Muscle of leg (tissue), 11 donors: ENCODE data around the gene CD160. TPM values are rescaled to one million over a fixed set of nuclear protein-coding genes. Genes with fewer than 3 reads are reported as not detected.

ENCODE experiments used
- DNase-seq: peaks from one replicate; pipeline ENCODE4 v3.0.0; 2013
- H3K27ac ChIP-seq: one replicate; pipeline ENCODE4 v1.5.1; 2013; ENCODE audit warnings: mild to moderate bottlenecking, low read length, control low read depth
- H3K27me3 ChIP-seq: one replicate; pipeline ENCODE4 v1.6.1; 2013; ENCODE audit warnings: low read length; ENCODE audit not compliant: control insufficient read depth, insufficient read depth
- H3K36me3 ChIP-seq: one replicate; pipeline ENCODE4 v1.6.1; 2013; ENCODE audit warnings: low read length; ENCODE audit not compliant: control insufficient read depth, insufficient read depth
- H3K4me1 ChIP-seq: one replicate; pipeline ENCODE4 v1.6.1; 2013; ENCODE audit warnings: low read length; ENCODE audit not compliant: control insufficient read depth, insufficient read depth
- H3K4me3 ChIP-seq: one replicate; pipeline ENCODE4 v1.5.1; 2013; ENCODE audit warnings: low read length, control low read depth
- H3K9me3 ChIP-seq: replicated peaks from 2 replicates; pipeline ENCODE4 v1.6.1; 2013; ENCODE audit warnings: low read depth, low read length; ENCODE audit not compliant: control insufficient read depth
- WGBS: methylation state at CpG from one replicate; pipeline ENCODE4 v1.1.5; 2013; ENCODE audit warnings: missing lambda C conversion rate; ENCODE audit not compliant: insufficient coverage; 5-methylcytosine and 5-hydroxymethylcytosine counted together
- polyA plus RNA-seq, 8 donors: library from polyadenylated mRNA; unstranded; fragments of 120-200 nt; gene quantifications; one replicate each; pipeline versions ENCODE4 v1.2.1 to v1.2.3, GENCODE V29; 2013; ENCODE audit warnings: inconsistent platforms in 1 of 8, low replicate concordance in 1 of 8; ENCODE audit not compliant: insufficient read length in 8 of 8, insufficient read depth in 1 of 8
- total RNA-seq: library from RNA; stranded (reverse); fragments of 120-200 nt; gene quantifications from one replicate; pipeline ENCODE4 v1.2.4, GENCODE V29; 2013

The CD160 gene
- total and polyA plus RNA-seq, 9 donors, result 0.09 to 0.95 (median 0.79) TPM

- Histone ChIP-seq H3K9me3 (no peaks in the 10 kb centered on the region), H3K27me3 (no peaks in the 10 kb centered on the region), H3K4me3 (no peak overlapping the region), H3K36me3 (peaks cover 6% of the 10 kb centered on the region), H3K27ac (no peak overlapping the region), H3K4me1 (no peaks in the 10 kb centered on the region)
- WGBS, result no CpG with 5 or more reads among the region's 1 CpG
- no peak for DNase-seq
These were observed 51.8 kb downstream of the CD160 start for GRCh38 chr1:145771056-145771455.

GRCh38 chr1:145773423-145773822 lies 54.1 kb downstream of the CD160 start:
- Histone ChIP-seq H3K27me3 (no peaks in the 10 kb centered on the region), H3K4me1 (no peaks in the 10 kb centered on the region), H3K9me3 (no peaks in the 10 kb centered on the region), H3K36me3 (peaks cover 6% of the 10 kb centered on the region), H3K4me3 (no peak overlapping the region), H3K27ac (no peak overlapping the region)
- WGBS, result no CpG with 5 or more reads among the region's 1 CpG
- DNase-seq, result no peak

- no peaks in the 10 kb centered on the region for H3K4me1 ChIP-seq
- peaks cover 4% of the 10 kb centered on the region for H3K36me3 ChIP-seq
- no peaks in the 10 kb centered on the region for H3K27me3 ChIP-seq
- H3K27ac ChIP-seq, result no peak overlapping the region
- no peaks in the 10 kb centered on the region for H3K9me3 ChIP-seq
- WGBS, result no CpG with 5 or more reads among the region's 1 CpG
- peak; percentile 8 for DNase-seq
- no peak overlapping the region for H3K4me3 ChIP-seq
These were observed 58.3 kb downstream of the CD160 start for GRCh38 chr1:145777357-145778145.

- WGBS, result no CpG with 5 or more reads among the region's 1 CpG
- Histone ChIP-seq H3K4me3 (no peak overlapping the region), H3K36me3 (peaks cover 4% of the 10 kb centered on the region), H3K9me3 (no peaks in the 10 kb centered on the region), H3K27ac (no peak overlapping the region), H3K4me1 (no peaks in the 10 kb centered on the region), H3K27me3 (no peaks in the 10 kb centered on the region)
- DNase-seq, result no peak
These were observed 58.8 kb downstream of the CD160 start for GRCh38 chr1:145778146-145778540.

GRCh38 chr1:145782272-145783099 lies 63.2 kb downstream of the CD160 start:
- H3K4me3 ChIP-seq, result no peak overlapping the region
- no peaks in the 10 kb centered on the region for H3K27me3 ChIP-seq
- no peak overlapping the region for H3K27ac ChIP-seq
- WGBS, result no CpG with 5 or more reads among the region's 10 CpGs
- no peaks in the 10 kb centered on the region for H3K9me3 ChIP-seq
- no peaks in the 10 kb centered on the region for H3K4me1 ChIP-seq
- DNase-seq, result peak; percentile 70
- peaks cover 7% of the 10 kb centered on the region for H3K36me3 ChIP-seq

GRCh38 chr1:145784409-145784808 lies 65.1 kb downstream of the CD160 start:
- Histone ChIP-seq H3K9me3 (no peaks in the 10 kb centered on the region), H3K27ac (no peak overlapping the region), H3K36me3 (peaks cover 11% of the 10 kb centered on the region), H3K4me3 (no peak overlapping the region), H3K27me3 (no peaks in the 10 kb centered on the region), H3K4me1 (no peaks in the 10 kb centered on the region)
- WGBS, result no CpG with 5 or more reads among the region's 3 CpGs
- no peak for DNase-seq

- WGBS, result 100% methylated on average over 1 of the region's 1 CpG
- H3K27me3 ChIP-seq, result no peaks in the 10 kb centered on the region
- H3K4me3 ChIP-seq, result no peak overlapping the region
- peaks cover 11% of the 10 kb centered on the region for H3K36me3 ChIP-seq
- H3K27ac ChIP-seq, result no peak overlapping the region
- no peak for DNase-seq
- no peaks in the 10 kb centered on the region for H3K9me3 ChIP-seq
- no peaks in the 10 kb centered on the region for H3K4me1 ChIP-seq
These were observed 66.2 kb downstream of the CD160 start for GRCh38 chr1:145785547-145785946.

GRCh38 chr1:145786271-145786670 lies 67.0 kb downstream of the CD160 start:
- H3K27ac ChIP-seq, result no peak overlapping the region
- no CpG with 5 or more reads among the region's 1 CpG for WGBS
- no peaks in the 10 kb centered on the region for H3K27me3 ChIP-seq
- H3K9me3 ChIP-seq, result no peaks in the 10 kb centered on the region
- no peak for DNase-seq
- H3K36me3 ChIP-seq, result peaks cover 9% of the 10 kb centered on the region
- H3K4me3 ChIP-seq, result no peak overlapping the region
- H3K4me1 ChIP-seq, result no peaks in the 10 kb centered on the region

GRCh38 chr1:145788580-145788979 lies 69.3 kb downstream of the CD160 start:
- Histone ChIP-seq H3K36me3 (peaks cover 7% of the 10 kb centered on the region), H3K4me1 (no peaks in the 10 kb centered on the region), H3K9me3 (no peaks in the 10 kb centered on the region), H3K4me3 (no peak overlapping the region), H3K27ac (no peak overlapping the region), H3K27me3 (no peaks in the 10 kb centered on the region)
- WGBS, result 100% methylated on average over 2 of the region's 3 CpGs
- DNase-seq, result no peak
